ENCODE measurements around the gene NXF2.

GRCh38 chrX:102339312-102340298 lies 92.6 kb downstream of the NXF2 start:
- TF ChIP-seq CTCF (IDR thresholded peaks at IDR 0.05; ENCODE audit: insufficient read depth, low read length, poor library complexity, severe bottlenecking) (no peak), EZH2phosphoT487 (conservative IDR thresholded peaks at IDR 0.05; ENCODE audit: low read length) (no peak)

All from SU-DHL-6 (cell line).